Activated CD8-positive, alpha-beta memory T cell treated with anti-CD3 and anti-CD28 coated beads, Interleukin-2, amount 10 ng/mL, durations not matched to agents 7 days and 5 days (primary cell): Measurements from ENCODE around the gene PRR33. TPM values are rescaled to one million over a fixed set of nuclear protein-coding genes. Genes with fewer than 3 reads are reported as not detected.

ENCODE experiments used
- ATAC-seq: fragments of 150-1000 bp; cut with Tn5 transposase; one replicate; pipeline ENCODE4 v1.10.0; 2021; ENCODE audit warnings: moderate library complexity
- CTCF ChIA-PET: fragments of 350-600 bp; sonication (Branson Sonifier 250); formaldehyde crosslinking; loops from one replicate; lab custom pipeline; 2021; ENCODE audit warnings: antibody characterized with exemption; lab: Charles Lee
- DNase-seq: peaks from one replicate; pipeline ENCODE4 v3.0.0-alpha.2; 2020
- H3K27ac Mint-ChIP-seq: one replicate; pipeline ENCODE4 v1.8.0; 2021; ENCODE audit warnings: mild to moderate bottlenecking, mixed read lengths
- H3K27me3 Mint-ChIP-seq: one replicate; pipeline ENCODE4 v1.8.0; 2021; ENCODE audit warnings: mixed read lengths
- H3K36me3 Mint-ChIP-seq: one replicate; pipeline ENCODE4 v1.8.0; 2021; ENCODE audit warnings: mild to moderate bottlenecking, mixed read lengths
- H3K4me1 Mint-ChIP-seq: one replicate; pipeline ENCODE4 v1.8.0; 2021; ENCODE audit warnings: mixed read lengths
- H3K4me3 Mint-ChIP-seq: one replicate; pipeline ENCODE4 v1.8.0; 2021; ENCODE audit warnings: mild to moderate bottlenecking, moderate library complexity, mixed read lengths
- H3K9me3 Mint-ChIP-seq: one replicate; pipeline ENCODE4 v1.8.0; 2022; ENCODE audit warnings: low read depth, mixed read lengths
- total RNA-seq, 2 experiments: library from RNA; stranded (reverse); gene quantifications; one replicate each; pipeline ENCODE4 v1.2.3, GENCODE V29; 2021

PRR33 gene
- total RNA-seq, 2 experiments from 2014 or later: not detected

GRCh38 chr11:1932681-1933080, 41.0 kb upstream of the PRR33 start:
- no peak overlapping the region for H3K27ac Mint-ChIP-seq
- CTCF ChIA-PET: interaction anchor here (1.6 to 2.1 kb wide), 2 partner anchors 50 to 100 kb away, joined by 4 to 5 read pairs; no protein-coding TSS in a partner anchor
- H3K36me3 Mint-ChIP-seq: no peaks in the 10 kb centered on the region
- no peak overlapping the region for H3K4me3 Mint-ChIP-seq
- no peaks in the 10 kb centered on the region for H3K4me1 Mint-ChIP-seq
- peaks cover 19% of the 10 kb centered on the region for H3K27me3 Mint-ChIP-seq
- DNase-seq: no peak
- no peaks in the 10 kb centered on the region for H3K9me3 Mint-ChIP-seq
- ATAC-seq: no peak

DNA sequence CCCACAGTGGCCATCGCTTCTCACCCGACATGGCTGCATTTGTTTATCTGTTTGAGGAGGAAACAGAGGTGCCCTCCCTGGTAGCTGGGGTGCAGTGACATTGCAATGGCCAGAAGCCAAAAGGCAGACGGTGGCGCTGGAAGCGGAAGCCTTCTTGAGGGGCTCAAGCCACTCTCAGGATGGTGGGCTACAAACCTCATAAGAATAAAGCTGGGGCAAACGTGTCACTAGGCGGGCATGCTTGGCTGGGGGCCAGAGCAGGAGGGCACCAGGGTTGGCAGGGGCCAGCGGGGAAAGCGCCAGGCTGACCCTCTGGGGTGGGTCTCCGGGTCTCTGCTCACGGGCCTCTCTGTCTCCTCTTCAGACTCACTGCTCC, 40.4 kb upstream of the PRR33 start:
- H3K36me3 Mint-ChIP-seq: no peaks in the 10 kb centered on the region
- DNase-seq (no peak), ATAC-seq (no peak)
- H3K27ac Mint-ChIP-seq: no peak overlapping the region
- H3K4me3 Mint-ChIP-seq: no peak overlapping the region
- H3K27me3 Mint-ChIP-seq: peaks cover 19% of the 10 kb centered on the region
- no peaks in the 10 kb centered on the region for H3K9me3 Mint-ChIP-seq
- CTCF ChIA-PET: interaction anchor here (1.6 to 2.1 kb wide), 2 partner anchors 50 to 99 kb away, joined by 4 to 5 read pairs; no protein-coding TSS in a partner anchor
- no peaks in the 10 kb centered on the region for H3K4me1 Mint-ChIP-seq

- H3K27ac Mint-ChIP-seq: no peak overlapping the region
- no peaks in the 10 kb centered on the region for H3K36me3 Mint-ChIP-seq
- DNase-seq (no peak), ATAC-seq (no peak)
- H3K27me3 Mint-ChIP-seq: peaks cover 19% of the 10 kb centered on the region
- H3K4me3 Mint-ChIP-seq: no peak overlapping the region
- no peaks in the 10 kb centered on the region for H3K9me3 Mint-ChIP-seq
- H3K4me1 Mint-ChIP-seq: no peaks in the 10 kb centered on the region
- CTCF ChIA-PET: interaction anchor here (0.7 to 1.6 kb wide), 2 partner anchors 49 to 99 kb away, joined by 3 to 4 read pairs; no protein-coding TSS in a partner anchor
Observed at GRCh38 chr11:1931341-1932104, 39.8 kb upstream of the PRR33 start.

GRCh38 chr11:1930462-1930830, 38.8 kb upstream of the PRR33 start:
- ATAC-seq (no peak), DNase-seq (no peak)
- CTCF ChIA-PET: no interaction called here
- no peaks in the 10 kb centered on the region for H3K4me1 Mint-ChIP-seq
- H3K36me3 Mint-ChIP-seq: no peaks in the 10 kb centered on the region
- no peaks in the 10 kb centered on the region for H3K9me3 Mint-ChIP-seq
- no peak overlapping the region for H3K27ac Mint-ChIP-seq
- peaks cover 19% of the 10 kb centered on the region for H3K27me3 Mint-ChIP-seq
- H3K4me3 Mint-ChIP-seq: no peak overlapping the region

GRCh38 chr11:1929621-1930461, 38.1 kb upstream of the PRR33 start:
- peaks cover 19% of the 10 kb centered on the region for H3K27me3 Mint-ChIP-seq
- H3K4me1 Mint-ChIP-seq: no peaks in the 10 kb centered on the region
- H3K9me3 Mint-ChIP-seq: no peaks in the 10 kb centered on the region
- CTCF ChIA-PET: no interaction called here
- DNase-seq (no peak), ATAC-seq (no peak)
- no peak overlapping the region for H3K27ac Mint-ChIP-seq
- no peak overlapping the region for H3K4me3 Mint-ChIP-seq
- no peaks in the 10 kb centered on the region for H3K36me3 Mint-ChIP-seq

DNA sequence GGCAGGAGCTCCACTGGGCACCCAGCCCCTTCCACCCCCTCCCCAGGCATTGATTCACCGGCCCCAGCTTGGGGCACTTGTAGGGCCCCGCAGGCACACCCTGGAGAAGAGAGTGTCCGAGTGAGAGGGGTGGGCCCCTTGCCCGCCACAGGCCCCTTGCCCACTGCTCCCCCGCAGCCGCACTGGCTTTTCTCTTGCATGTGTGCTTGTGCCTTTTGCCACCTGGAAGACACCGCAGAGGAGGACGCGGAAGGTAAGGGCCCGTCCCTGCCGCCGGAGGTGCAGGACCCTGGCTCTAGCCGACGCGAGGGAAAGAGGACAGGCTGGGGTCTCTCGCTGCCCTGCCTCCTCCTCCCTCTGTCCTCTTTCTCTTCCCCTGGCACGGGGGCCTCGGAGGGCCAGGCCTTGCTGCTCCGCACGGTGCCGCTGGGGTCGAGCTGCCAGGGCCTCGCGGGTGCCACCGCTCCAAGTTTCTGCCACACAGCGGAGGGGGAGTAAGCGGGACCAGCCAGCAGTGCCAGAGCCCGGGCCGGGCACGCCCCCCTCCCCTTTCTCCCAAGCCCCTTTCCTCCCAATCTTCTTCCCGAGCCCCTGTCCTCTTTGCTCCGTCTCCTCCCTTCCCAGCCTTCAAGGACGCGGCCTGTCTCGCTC, 37.3 kb upstream of the PRR33 start:
- Mint-ChIP-seq H3K27ac (no peak overlapping the region), H3K4me1 (no peaks in the 10 kb centered on the region), H3K9me3 (no peaks in the 10 kb centered on the region), H3K36me3 (no peaks in the 10 kb centered on the region), H3K4me3 (no peak overlapping the region), H3K27me3 (peaks cover 19% of the 10 kb centered on the region)
- DNase-seq: peak; percentile 36
- no peak for ATAC-seq
- CTCF ChIA-PET: no interaction called here

DNA sequence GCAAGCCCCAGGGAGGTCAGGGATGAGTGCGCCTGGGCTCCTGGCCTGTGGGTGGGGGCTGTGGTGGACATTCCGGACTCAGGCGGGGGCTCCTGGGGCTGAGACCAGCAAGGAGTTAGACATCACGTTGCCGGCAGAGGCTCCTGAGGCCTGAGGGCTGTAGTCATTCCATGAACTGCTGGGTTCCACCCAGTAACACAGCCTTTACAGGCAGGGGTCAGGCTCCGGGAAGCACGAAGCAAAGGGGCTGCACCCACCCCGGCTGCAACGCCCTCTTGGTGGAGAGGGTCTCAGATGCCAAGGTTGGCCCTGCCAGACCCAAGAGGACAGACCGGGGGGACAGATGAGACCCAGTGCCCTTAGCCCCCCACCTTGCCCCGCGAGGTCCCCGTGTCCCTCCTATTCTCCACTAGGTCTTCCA, 36.8 kb upstream of the PRR33 start:
- peak; percentile 33 for DNase-seq
- ATAC-seq: no peak
- no peaks in the 10 kb centered on the region for H3K9me3 Mint-ChIP-seq
- no peaks in the 10 kb centered on the region for H3K36me3 Mint-ChIP-seq
- H3K27ac Mint-ChIP-seq: no peak overlapping the region
- peaks cover 19% of the 10 kb centered on the region for H3K27me3 Mint-ChIP-seq
- no peak overlapping the region for H3K4me3 Mint-ChIP-seq
- CTCF ChIA-PET: no interaction called here
- no peaks in the 10 kb centered on the region for H3K4me1 Mint-ChIP-seq

GRCh38 chr11:1927848-1928469, 36.3 kb upstream of the PRR33 start:
- peak; percentile 35 for DNase-seq
- Mint-ChIP-seq H3K9me3 (no peaks in the 10 kb centered on the region), H3K4me1 (no peaks in the 10 kb centered on the region), H3K4me3 (no peak overlapping the region), H3K27me3 (peaks cover 17% of the 10 kb centered on the region), H3K27ac (no peak overlapping the region), H3K36me3 (no peaks in the 10 kb centered on the region)
- CTCF ChIA-PET: no interaction called here
- ATAC-seq: no peak

DNA sequence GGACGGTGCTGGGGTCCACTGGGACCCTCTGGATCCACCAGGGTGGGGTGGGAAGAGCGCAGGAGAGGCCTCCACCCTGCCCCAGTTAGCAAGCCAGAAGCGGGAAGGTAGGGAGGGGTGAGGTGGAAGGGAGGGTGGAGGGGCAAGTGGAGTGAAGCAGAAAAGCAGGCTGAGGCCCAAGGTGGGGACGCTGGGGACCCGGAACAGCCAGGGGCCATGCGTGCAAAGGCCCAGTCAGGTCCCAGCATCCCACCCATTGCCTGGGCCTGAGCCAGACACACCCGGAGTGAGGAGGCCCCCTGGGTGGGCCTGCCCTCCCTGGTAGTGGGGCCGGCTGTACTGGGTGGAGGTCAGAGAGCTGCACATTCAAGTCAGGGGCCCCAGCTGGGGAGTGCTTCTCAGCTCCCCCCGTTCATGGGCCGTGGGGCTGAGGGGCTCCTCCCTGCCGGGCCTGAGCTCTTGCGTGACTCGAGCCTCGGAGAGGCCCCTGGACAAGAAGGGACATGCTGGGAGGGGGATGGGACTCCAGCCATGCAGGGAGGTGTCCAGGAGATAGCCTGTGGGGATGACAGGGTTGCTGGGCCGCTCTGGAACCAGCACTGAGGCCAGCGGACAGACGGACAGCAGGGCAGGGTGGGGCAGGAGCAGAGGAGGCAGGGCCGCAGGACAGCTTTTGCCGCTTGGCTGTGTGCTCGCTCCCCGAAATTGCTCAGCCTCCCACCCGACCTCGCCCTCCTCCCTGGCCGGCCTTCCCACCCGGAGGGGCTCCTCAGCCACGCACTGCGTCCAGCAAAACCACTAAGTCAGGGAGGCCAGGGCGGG, 35.5 kb upstream of the PRR33 start:
- H3K4me3 Mint-ChIP-seq: no peak overlapping the region
- peak; percentile 31 for DNase-seq
- no peaks in the 10 kb centered on the region for H3K9me3 Mint-ChIP-seq
- H3K27ac Mint-ChIP-seq: no peak overlapping the region
- CTCF ChIA-PET: interaction anchor here (0.7 kb wide), 1 partner anchor 45 kb away, joined by 3 read pairs; no protein-coding TSS in a partner anchor
- H3K36me3 Mint-ChIP-seq: no peaks in the 10 kb centered on the region
- H3K4me1 Mint-ChIP-seq: peaks cover 3% of the 10 kb centered on the region
- H3K27me3 Mint-ChIP-seq: peaks cover 17% of the 10 kb centered on the region
- ATAC-seq: no peak

DNA sequence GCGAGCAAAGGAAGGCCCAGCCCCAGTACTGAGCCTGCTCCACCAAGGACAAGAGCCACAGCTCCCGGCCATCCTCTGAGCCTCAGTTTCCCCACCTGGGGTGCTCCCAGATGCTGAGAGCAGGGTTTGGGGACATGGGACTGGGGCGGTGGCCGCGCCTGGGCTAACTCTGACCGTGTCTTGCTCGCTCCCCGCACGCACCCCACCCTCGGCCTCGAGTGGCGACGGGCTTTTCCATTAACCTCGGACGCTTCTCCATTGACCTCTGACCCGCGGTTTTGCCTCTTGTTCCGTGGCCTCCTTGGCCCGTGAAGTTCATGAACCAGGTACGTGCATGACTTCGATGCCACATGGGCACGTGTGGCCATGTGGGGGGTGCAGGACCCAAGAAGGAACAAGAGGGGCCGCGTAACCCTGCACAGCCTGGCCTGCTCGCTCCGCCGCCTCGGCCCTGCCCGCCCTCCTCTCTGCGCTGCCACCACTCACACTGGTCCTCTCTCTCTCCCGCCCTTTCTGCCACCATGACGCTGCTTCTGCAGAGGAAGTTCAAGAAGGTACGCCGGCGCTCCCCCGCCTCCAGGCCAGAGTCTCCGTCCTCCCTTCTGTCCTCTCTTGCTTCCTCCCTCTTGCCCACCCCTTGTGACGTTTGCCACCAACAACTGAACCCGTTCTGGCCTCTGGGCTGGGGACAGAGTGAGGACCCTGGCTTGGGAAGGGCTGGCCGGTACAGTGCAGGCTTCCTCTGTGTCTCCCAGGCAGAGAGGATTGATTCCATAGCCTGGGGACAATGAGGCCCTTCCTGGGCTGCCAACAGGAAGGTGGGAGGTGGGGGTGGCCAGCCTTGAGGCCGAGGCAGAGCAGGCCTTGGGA, 34.7 kb upstream of the PRR33 start:
- Mint-ChIP-seq H3K27me3 (peaks cover 10% of the 10 kb centered on the region), H3K4me3 (no peak overlapping the region), H3K9me3 (no peaks in the 10 kb centered on the region), H3K4me1 (peaks cover 3% of the 10 kb centered on the region), H3K27ac (no peak overlapping the region), H3K36me3 (no peaks in the 10 kb centered on the region)
- ATAC-seq (no peak), DNase-seq (peak; percentile 37)
- CTCF ChIA-PET: interaction anchor here (0.7 kb wide), 1 partner anchor 44 kb away, joined by 3 read pairs; no protein-coding TSS in a partner anchor

- Mint-ChIP-seq H3K36me3 (no peaks in the 10 kb centered on the region), H3K9me3 (no peaks in the 10 kb centered on the region), H3K27ac (no peak overlapping the region), H3K27me3 (peaks cover 2% of the 10 kb centered on the region), H3K4me3 (no peak overlapping the region), H3K4me1 (peaks cover 3% of the 10 kb centered on the region)
- CTCF ChIA-PET: no interaction called here
- DNase-seq: peak; percentile 29
- ATAC-seq: no peak
Observed at GRCh38 chr11:1925373-1926155, 33.9 kb upstream of the PRR33 start.
